ENCODE measurements around the gene NOS1AP.
A peak's percentile ranks its signal among the peaks of the same experiment; 100 is the strongest.

NOS1AP gene

GRCh38 chr1:162070094-162070748, 730 bp downstream of the NOS1AP start:
- Histone ChIP-seq H3K9me3 (ENCODE audit: insufficient read depth, low read length) (peaks cover 17% of the 10 kb centered on the region), H3K27me3 (ENCODE audit: insufficient read depth, insufficient read length) (peaks cover 14% of the 10 kb centered on the region), H3K9ac (ENCODE audit: insufficient read length, low read depth) (peak overlapping the region; percentile 92), H3K36me3 (ENCODE audit: insufficient read depth, insufficient read length, low read length) (peaks cover 11% of the 10 kb centered on the region), H3K4me3 (ENCODE audit: insufficient read length, low read depth) (peak overlapping the region; percentile 88), H3K4me1 (ENCODE audit: insufficient read depth, insufficient read length) (peaks cover 6% of the 10 kb centered on the region)
- no peak for TF ChIP-seq YY1 (IDR thresholded peaks at IDR 0.05; ENCODE audit: insufficient read depth, insufficient read length)
- TF ChIP-seq ZNF274 (IDR thresholded peaks at IDR 0.05; ENCODE audit: low read depth, low read length), result no peak
- TF ChIP-seq SUZ12 (IDR thresholded peaks at IDR 0.05; ENCODE audit: extremely low read depth, insufficient read depth, insufficient read length), result no peak
- no peak for DNase-seq (ENCODE audit: low read depth, low spot score)

- DNase-seq (ENCODE audit: low read depth, low spot score), result no peak
- H3K9ac ChIP-seq (ENCODE audit: insufficient read length, low read depth), result peak overlapping the region; percentile 92
- H3K4me3 ChIP-seq (ENCODE audit: insufficient read length, low read depth), result peak overlapping the region; percentile 88
- TF ChIP-seq YY1 (IDR thresholded peaks at IDR 0.05; ENCODE audit: insufficient read depth, insufficient read length), result no peak
- no peak for TF ChIP-seq ZNF274 (IDR thresholded peaks at IDR 0.05; ENCODE audit: low read depth, low read length)
- no peak for TF ChIP-seq SUZ12 (IDR thresholded peaks at IDR 0.05; ENCODE audit: extremely low read depth, insufficient read depth, insufficient read length)
- peaks cover 13% of the 10 kb centered on the region for H3K36me3 ChIP-seq (ENCODE audit: insufficient read depth, insufficient read length, low read length)
- H3K9me3 ChIP-seq (ENCODE audit: insufficient read depth, low read length), result peaks cover 23% of the 10 kb centered on the region
- H3K27me3 ChIP-seq (ENCODE audit: insufficient read depth, insufficient read length), result peaks cover 14% of the 10 kb centered on the region
- peaks cover 6% of the 10 kb centered on the region for H3K4me1 ChIP-seq (ENCODE audit: insufficient read depth, insufficient read length)
Measured at GRCh38 chr1:162070825-162071224, 1.3 kb downstream of the NOS1AP start.

GRCh38 chr1:162072740-162073139, 3.2 kb downstream of the NOS1AP start:
- no peak overlapping the region for H3K4me3 ChIP-seq (ENCODE audit: insufficient read length, low read depth)
- H3K36me3 ChIP-seq (ENCODE audit: insufficient read depth, insufficient read length, low read length), result peaks cover 13% of the 10 kb centered on the region
- peaks cover 23% of the 10 kb centered on the region for H3K9me3 ChIP-seq (ENCODE audit: insufficient read depth, low read length)
- H3K27me3 ChIP-seq (ENCODE audit: insufficient read depth, insufficient read length), result peaks cover 10% of the 10 kb centered on the region
- DNase-seq (ENCODE audit: low read depth, low spot score), result no peak
- peaks cover 6% of the 10 kb centered on the region for H3K4me1 ChIP-seq (ENCODE audit: insufficient read depth, insufficient read length)
- TF ChIP-seq ZNF274 (IDR thresholded peaks at IDR 0.05; ENCODE audit: low read depth, low read length), result no peak
- no peak overlapping the region for H3K9ac ChIP-seq (ENCODE audit: insufficient read length, low read depth)

- peaks cover 11% of the 10 kb centered on the region for H3K4me1 ChIP-seq (ENCODE audit: insufficient read depth, insufficient read length)
- peaks cover 13% of the 10 kb centered on the region for H3K36me3 ChIP-seq (ENCODE audit: insufficient read depth, insufficient read length, low read length)
- H3K9me3 ChIP-seq (ENCODE audit: insufficient read depth, low read length), result peaks cover 23% of the 10 kb centered on the region
- TF ChIP-seq SUZ12 (IDR thresholded peaks at IDR 0.05; ENCODE audit: extremely low read depth, insufficient read depth, insufficient read length) (no peak), YY1 (IDR thresholded peaks at IDR 0.05; ENCODE audit: insufficient read depth, insufficient read length) (no peak), ZNF274 (IDR thresholded peaks at IDR 0.05; ENCODE audit: low read depth, low read length) (no peak)
- no peak for DNase-seq (ENCODE audit: low read depth, low spot score)
- no peak overlapping the region for H3K4me3 ChIP-seq (ENCODE audit: insufficient read length, low read depth)
- H3K9ac ChIP-seq (ENCODE audit: insufficient read length, low read depth), result no peak overlapping the region
- no peaks in the 10 kb centered on the region for H3K27me3 ChIP-seq (ENCODE audit: insufficient read depth, insufficient read length)
Measured at GRCh38 chr1:162074276-162075005, 5.0 kb downstream of the NOS1AP start.

GRCh38 chr1:162075862-162076261, 6.4 kb downstream of the NOS1AP start:
- Histone ChIP-seq H3K27me3 (ENCODE audit: insufficient read depth, insufficient read length) (no peaks in the 10 kb centered on the region), H3K4me3 (ENCODE audit: insufficient read length, low read depth) (no peak overlapping the region), H3K36me3 (ENCODE audit: insufficient read depth, insufficient read length, low read length) (peaks cover 13% of the 10 kb centered on the region), H3K9ac (ENCODE audit: insufficient read length, low read depth) (no peak overlapping the region), H3K4me1 (ENCODE audit: insufficient read depth, insufficient read length) (peaks cover 9% of the 10 kb centered on the region), H3K9me3 (ENCODE audit: insufficient read depth, low read length) (peaks cover 23% of the 10 kb centered on the region)
- DNase-seq (ENCODE audit: low read depth, low spot score), result no peak
- TF ChIP-seq ZNF274 (IDR thresholded peaks at IDR 0.05; ENCODE audit: low read depth, low read length) (no peak), YY1 (IDR thresholded peaks at IDR 0.05; ENCODE audit: insufficient read depth, insufficient read length) (no peak), SUZ12 (IDR thresholded peaks at IDR 0.05; ENCODE audit: extremely low read depth, insufficient read depth, insufficient read length) (no peak)

- Histone ChIP-seq H3K9ac (ENCODE audit: insufficient read length, low read depth) (no peak overlapping the region), H3K4me3 (ENCODE audit: insufficient read length, low read depth) (no peak overlapping the region), H3K9me3 (ENCODE audit: insufficient read depth, low read length) (peaks cover 23% of the 10 kb centered on the region), H3K4me1 (ENCODE audit: insufficient read depth, insufficient read length) (peaks cover 5% of the 10 kb centered on the region), H3K27me3 (ENCODE audit: insufficient read depth, insufficient read length) (no peaks in the 10 kb centered on the region), H3K36me3 (ENCODE audit: insufficient read depth, insufficient read length, low read length) (peaks cover 13% of the 10 kb centered on the region)
- DNase-seq (ENCODE audit: low read depth, low spot score), result no peak
- no peak for TF ChIP-seq YY1 (IDR thresholded peaks at IDR 0.05; ENCODE audit: insufficient read depth, insufficient read length)
- TF ChIP-seq SUZ12 (IDR thresholded peaks at IDR 0.05; ENCODE audit: extremely low read depth, insufficient read depth, insufficient read length), result no peak
- no peak for TF ChIP-seq ZNF274 (IDR thresholded peaks at IDR 0.05; ENCODE audit: low read depth, low read length)
Measured at GRCh38 chr1:162077648-162078299, 8.3 kb downstream of the NOS1AP start.

- peaks cover 13% of the 10 kb centered on the region for H3K36me3 ChIP-seq (ENCODE audit: insufficient read depth, insufficient read length, low read length)
- H3K9me3 ChIP-seq (ENCODE audit: insufficient read depth, low read length), result peaks cover 18% of the 10 kb centered on the region
- TF ChIP-seq YY1 (IDR thresholded peaks at IDR 0.05; ENCODE audit: insufficient read depth, insufficient read length) (no peak), ZNF274 (IDR thresholded peaks at IDR 0.05; ENCODE audit: low read depth, low read length) (no peak), SUZ12 (IDR thresholded peaks at IDR 0.05; ENCODE audit: extremely low read depth, insufficient read depth, insufficient read length) (no peak)
- DNase-seq (ENCODE audit: low read depth, low spot score), result no peak
- H3K9ac ChIP-seq (ENCODE audit: insufficient read length, low read depth), result no peak overlapping the region
- no peak overlapping the region for H3K4me3 ChIP-seq (ENCODE audit: insufficient read length, low read depth)
- H3K27me3 ChIP-seq (ENCODE audit: insufficient read depth, insufficient read length), result no peaks in the 10 kb centered on the region
- peaks cover 5% of the 10 kb centered on the region for H3K4me1 ChIP-seq (ENCODE audit: insufficient read depth, insufficient read length)
Measured at GRCh38 chr1:162079030-162079429, 9.5 kb downstream of the NOS1AP start.
